ENCODE measurements around the gene SLC25A44.

The SLC25A44 gene

DNA sequence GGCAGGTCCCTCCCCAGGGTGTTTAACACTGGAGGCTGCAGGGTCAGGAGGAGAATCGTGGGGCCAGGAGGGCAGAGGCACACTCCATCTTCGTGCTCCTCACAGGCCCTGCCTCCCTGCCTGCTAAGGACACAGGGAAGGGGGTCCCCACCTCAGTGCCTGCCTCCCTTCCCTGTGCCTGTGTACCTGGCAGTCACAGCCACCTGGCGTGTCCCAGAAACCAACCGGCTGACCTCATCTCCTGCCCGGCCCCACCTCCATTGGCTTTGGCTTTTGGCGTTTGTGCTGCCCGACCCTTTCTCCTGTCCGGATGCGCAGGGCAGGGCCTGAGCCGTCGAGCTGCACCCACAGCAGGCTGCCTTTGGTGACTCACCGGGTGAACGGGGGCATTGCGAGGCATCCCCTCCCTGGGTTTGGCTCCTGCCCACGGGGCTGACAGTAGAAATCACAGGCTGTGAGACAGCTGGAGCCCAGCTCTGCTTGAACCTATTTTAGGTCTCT lies 47.5 kb downstream of the SLC25A44 start:
- ATAC-seq = no peak
- no peak for DNase-seq

DNA sequence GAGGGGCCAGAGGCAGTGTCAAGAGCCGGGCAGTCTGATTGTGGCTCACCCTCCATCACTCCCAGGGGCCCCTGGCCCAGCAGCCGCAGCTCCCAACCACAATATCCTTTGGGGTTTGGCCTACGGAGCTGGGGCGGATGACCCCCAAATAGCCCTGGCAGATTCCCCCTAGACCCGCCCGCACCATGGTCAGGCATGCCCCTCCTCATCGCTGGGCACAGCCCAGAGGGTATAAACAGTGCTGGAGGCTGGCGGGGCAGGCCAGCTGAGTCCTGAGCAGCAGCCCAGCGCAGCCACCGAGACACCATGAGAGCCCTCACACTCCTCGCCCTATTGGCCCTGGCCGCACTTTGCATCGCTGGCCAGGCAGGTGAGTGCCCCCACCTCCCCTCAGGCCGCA lies 48.0 kb downstream of the SLC25A44 start, which contains the start of gene BGLAP:
BGLAP (plus strand) TSS at position 259 of the 400 bp plus-strand sequence; CDS start at position 307, 48 bp downstream.
- DNase-seq (no peak), ATAC-seq (no peak)

DNA sequence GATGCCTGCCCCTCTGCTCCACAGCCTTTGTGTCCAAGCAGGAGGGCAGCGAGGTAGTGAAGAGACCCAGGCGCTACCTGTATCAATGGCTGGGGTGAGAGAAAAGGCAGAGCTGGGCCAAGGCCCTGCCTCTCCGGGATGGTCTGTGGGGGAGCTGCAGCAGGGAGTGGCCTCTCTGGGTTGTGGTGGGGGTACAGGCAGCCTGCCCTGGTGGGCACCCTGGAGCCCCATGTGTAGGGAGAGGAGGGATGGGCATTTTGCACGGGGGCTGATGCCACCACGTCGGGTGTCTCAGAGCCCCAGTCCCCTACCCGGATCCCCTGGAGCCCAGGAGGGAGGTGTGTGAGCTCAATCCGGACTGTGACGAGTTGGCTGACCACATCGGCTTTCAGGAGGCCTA lies 48.8 kb downstream of the SLC25A44 start:
- no peak for DNase-seq
- ATAC-seq = no peak

DNA sequence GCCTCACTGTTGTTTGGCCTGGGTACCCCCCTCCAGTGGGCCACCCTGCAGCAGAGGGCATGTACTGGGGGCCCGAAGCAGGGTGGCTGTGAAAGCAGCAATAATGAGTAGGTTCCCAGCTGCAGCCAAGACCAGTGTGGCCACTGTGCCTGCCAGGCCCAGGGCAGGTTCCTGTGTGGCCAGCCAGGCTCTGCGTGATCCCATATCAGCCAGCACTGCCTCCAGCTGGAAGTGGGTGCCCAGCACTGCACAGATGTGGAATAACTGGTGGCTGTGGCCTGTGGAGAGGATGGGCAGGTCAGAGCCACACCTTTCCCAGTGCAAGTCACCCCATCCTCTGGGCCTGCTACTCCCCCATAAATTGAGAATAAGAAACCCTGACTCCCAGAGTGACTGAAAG lies 50.2 kb downstream of the SLC25A44 start:
- no peak for DNase-seq
- ATAC-seq = no peak

DNA sequence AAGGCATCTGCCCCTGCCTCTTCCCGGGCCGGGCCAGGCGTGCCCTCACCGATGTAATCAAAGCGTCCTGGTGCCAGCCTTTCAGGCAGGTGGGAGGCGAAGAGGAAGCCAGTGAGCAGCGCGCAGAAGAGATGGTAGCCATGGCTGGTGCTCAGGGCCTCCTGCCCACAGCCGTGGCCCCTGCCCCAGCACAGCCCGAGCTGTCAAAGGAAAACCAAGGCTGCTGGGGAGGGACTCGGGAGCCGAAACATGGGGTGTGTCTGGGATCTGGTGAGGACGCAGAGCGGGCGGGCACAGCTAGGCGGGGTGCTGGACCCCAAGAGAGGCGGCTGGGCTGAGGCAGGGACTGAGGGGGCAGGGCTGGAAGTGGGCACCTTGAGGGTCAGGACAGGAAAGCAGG lies 50.8 kb downstream of the SLC25A44 start:
- DNase-seq (no peak), ATAC-seq (no peak)

DNA sequence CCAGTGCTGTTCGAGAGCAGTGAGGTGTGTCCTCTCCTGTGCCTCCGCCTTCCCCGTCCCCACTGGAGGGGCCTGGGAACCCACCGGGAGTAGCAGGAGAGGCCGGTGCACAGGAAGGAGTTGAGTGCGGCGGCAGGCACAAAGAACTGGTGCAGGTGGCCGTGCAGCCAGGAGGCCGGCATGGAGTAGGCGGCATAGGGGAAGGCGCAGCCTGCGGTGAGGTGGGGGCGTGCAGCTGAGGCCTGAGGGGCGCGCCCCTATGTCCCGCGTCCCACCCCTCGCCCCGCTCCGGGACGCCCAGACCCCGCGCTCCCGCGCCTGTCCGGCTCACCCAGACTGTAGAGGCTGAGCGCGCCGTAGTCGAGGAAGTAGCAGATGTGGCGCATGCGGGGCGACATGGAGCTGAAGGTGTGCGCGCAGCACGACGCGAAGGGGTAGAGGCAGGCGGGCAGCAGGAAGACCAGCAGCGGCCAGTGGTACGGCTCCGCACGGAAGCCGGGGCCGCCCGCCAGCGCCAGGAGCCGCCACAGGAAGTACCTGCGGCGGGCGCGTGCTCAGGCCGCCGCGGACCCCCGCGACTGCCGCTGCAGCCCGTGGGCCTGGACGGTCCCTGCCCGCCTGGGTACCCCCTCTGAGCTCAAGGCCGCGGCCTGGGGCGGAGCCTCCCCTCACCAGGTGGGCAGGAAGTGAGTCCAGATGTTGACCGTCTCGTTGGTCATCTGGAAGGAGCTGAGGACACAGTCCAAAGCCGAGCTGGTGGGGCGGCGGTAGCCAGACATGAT lies 51.7 kb downstream of the SLC25A44 start:
- ATAC-seq (peak; percentile 29), DNase-seq (peak; percentile 52)

DNA sequence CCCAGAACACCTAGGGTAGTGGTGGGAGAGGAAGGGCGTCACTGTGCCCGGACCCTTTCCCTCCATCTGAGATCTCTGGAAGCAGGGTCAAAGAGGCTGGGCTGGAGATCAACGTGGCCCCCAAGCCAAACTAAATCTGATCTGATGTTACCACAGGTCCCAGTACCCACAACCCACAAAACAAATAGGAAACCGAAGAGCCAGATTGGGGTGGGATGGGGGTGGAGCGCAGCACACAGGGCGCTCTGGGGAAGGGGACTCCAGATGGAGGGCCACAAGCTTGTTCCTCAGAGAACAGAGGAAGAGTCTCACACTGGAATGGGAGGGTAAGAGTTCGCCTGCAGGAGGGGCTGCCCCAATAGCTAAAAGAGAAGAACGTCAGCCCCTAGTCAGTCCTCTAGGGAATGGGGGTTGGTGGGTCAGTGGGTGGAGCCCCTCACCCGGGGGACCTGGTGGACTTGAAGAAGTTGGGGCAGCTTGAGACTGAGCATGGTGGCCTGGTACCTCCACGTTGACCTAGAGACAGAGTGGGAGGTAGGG lies 52.4 kb downstream of the SLC25A44 start:
- ATAC-seq (no peak), DNase-seq (no peak)

DNA sequence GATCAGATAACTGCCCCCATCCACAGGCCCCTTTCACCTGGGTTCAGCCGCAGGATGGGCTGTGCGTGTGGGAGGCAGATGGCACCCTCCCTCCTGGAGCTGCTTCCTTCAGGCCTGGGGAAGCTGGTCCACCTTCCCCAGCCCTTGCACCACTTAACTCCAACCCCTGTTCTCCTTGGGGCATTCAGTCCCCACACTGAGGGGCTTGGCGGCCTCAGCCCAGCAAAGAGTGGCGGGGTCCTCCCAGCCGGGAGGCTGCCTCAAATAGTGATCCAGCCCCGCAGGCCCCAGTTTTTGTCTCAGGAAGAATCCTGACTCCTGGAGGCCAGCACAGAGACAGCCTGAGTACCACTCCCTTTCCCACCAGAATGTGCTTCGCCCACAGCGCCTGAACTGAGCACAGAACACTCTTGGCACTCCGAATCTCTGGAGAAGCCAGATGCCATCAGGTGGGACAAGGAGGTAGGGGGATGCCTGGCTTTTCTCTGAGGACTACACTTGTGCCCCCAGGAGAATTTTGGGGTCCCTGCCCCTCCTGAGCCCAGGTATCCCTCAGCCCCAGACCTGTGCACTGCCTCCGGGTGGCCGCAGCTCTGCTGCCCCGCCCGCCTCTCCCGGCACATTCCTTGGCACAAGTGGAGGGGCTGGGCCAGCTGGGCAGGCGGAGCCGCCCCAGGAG lies 53.0 kb downstream of the SLC25A44 start:
- no peak for ATAC-seq
- no peak for DNase-seq

DNA sequence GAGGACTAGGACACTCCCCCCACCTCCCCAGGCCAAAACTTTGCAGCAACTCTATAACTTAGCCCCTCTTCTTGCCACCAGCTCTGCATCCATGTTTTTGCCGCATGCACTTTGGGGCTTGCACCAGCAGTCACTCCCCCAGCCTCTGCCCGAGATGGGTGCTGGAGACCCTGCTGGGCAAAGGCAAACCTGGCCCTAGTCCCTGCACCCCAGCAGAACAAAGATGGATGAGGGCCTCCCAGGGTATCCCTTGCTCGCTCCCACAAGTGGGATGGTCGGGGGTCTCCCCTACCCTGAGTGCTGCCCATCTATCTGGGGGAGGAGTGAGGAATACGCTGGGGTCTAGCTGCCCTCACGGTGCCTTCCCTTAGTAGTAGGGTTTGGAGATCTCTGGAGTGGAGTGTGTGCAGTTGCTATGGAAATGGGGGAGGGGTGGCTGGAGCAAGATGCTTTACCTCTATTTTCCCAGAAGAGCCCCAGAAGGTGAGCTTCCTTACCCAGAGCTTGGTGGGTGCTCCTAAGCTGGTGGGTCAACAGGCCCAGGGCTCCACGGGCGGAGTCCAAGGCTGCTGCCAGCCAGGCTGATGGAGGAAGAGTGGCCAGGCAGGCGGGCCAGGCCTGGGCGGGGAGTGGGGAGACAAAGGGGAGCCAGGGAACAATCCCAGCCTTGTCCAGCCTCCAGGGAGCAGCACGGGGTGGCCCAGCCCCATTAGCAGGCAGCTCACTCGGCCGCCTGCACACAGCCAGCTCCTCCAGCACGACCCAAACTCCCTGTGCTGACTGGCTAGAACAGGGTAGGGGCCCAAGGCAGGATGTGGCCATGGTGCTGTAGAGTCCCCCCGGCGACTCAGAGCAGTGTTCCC lies 53.8 kb downstream of the SLC25A44 start, which contains the start of gene PAQR6:
PAQR6 (minus strand) TSS at position 597 of the 863 bp plus-strand sequence. CDS start 1,325 bp downstream, outside the sequence.
- no peak for DNase-seq
- ATAC-seq = no peak

DNA sequence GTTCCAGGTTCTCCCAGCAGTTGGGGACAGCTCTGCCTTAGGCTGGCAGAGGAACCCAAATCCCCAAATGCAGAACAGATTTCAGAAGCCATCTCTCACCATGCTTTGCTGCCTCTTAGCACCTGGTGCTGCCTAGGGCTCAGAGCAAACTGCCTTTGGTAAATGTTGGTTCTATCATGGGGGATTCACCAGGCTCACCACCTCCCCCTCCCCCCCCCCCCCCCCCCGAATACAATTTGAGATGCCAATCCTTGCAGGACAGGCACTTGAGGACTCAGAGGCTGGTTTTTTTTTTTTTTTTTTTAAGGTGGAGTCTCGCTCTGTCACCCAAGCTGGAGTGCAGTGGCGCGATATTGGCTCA lies 54.4 kb downstream of the SLC25A44 start:
- ATAC-seq (no peak), DNase-seq (no peak)

DNA sequence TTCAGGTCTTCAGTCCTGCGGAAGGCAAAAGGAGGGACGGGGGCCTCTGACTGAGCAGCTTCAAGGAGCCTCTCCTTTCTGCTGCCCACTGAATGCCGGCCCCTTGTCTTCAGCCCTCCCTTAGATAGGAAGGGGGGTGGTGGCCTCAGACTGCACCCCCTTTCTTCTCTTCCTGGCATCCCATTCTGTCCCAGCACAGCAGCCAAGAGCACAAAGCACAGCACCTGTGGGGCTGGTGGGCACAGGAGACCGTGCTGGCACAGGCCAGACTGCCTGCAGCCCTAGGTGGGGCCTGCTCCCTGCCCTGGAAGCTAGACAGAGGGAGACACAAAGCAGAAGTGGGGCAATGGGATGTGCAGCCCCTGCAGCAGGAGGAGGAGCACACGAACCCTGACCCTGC lies 55.7 kb downstream of the SLC25A44 start:
- ATAC-seq (no peak), DNase-seq (no peak)

DNA sequence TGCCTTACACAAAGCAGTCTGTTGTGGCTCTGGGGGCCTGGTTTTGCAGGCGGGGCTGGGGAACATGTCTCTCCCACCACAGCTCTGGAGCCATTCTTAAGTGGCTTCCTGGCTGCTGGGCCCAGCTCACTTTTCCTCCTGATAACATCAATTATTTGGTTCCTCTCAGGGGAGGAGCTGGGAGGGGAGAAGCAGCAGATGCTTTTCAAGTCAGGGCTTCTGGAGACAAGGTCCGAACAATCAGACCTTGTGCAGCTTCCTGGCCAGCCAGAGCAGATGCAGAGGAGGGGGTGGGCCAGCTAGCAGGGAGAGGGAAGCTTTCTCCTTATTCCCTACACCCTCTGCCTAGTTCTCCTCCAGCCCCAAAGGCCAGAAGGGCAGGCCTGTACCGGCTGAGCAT lies 57.6 kb downstream of the SLC25A44 start:
- DNase-seq (no peak), ATAC-seq (no peak)

DNA sequence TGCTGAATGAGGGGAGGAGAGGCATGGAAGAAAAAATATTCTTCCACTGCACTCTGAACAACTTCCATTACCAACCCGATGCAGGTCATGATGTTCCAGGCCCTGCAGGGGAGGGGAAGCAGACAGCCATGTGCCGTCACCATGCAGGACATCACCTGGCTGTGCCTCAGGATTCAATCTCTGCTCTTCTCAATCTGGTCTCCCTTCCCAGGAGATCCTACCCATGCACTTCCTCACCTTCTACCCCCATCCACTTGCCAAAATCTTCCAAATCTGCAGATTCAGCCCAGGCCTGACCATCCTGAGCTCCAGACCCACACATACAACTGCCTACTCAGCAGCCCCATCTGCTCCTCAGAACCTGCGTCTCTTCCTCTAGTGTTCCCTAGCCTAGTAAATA lies 59.7 kb downstream of the SLC25A44 start:
- ATAC-seq = no peak

DNA sequence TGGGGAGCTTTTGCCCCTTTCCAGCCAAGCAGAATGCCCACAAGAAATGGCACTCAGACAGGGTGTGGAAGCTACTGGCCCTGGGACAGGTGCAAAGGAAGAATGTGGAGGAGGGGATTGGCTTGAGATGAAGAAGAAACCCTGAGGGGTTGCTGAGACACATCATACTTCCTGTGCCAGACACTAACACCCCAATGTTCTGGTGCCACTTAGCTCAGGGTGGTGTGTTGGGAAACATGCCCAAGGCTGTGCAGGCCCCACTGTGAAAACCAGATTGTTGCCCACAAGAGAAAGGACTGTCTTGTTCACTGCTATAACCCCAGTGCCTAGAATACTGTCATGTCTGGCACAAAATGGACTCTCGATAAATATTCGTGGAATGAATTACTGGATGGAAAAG lies 63.8 kb downstream of the SLC25A44 start:
- no peak for ATAC-seq
- no peak for DNase-seq

More for the DNA sequence above, 59.7 kb downstream of the SLC25A44 start:
- DNase-seq = no peak

DNA sequence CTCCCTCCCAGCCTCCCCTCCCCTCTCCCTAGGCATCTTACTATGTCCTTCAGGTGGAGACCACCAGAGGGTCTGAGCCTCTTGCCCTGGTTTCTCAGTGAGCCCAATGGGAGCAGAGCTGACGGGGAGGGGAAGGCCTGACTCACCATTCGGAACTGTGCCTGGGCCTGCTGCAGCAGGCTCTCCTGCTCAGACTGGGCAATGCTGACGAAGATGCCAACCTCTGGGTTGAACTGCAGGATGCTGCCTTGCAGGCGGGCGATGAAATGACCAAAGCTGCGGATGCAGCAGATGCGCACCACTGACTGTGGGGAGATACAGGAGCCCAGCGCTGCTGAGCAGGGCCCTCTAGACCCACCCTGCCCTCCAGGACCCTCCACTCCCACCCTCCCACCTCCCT lies 65.0 kb downstream of the SLC25A44 start:
- no peak for ATAC-seq
- no peak for DNase-seq

DNA sequence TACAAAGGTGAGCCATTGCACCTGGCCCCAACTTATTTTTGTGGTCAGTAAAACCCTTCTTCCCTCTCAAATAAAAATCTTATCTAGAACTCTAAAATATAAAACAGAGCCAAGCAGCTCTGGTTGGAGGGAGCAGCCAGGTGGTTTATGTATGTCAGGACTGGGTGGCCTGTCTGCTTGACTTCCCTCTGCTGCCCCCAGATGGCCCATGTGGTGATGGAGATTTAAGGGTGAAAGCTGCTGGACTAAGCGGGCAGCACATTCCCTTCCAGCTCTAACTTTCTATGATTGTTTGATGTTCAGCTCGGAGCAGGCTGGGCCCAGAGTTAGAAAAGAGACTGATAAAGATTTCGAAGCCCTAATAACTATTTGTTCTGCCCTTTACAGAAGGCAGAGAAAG lies 65.9 kb downstream of the SLC25A44 start:
- ATAC-seq (no peak), DNase-seq (no peak)

DNA sequence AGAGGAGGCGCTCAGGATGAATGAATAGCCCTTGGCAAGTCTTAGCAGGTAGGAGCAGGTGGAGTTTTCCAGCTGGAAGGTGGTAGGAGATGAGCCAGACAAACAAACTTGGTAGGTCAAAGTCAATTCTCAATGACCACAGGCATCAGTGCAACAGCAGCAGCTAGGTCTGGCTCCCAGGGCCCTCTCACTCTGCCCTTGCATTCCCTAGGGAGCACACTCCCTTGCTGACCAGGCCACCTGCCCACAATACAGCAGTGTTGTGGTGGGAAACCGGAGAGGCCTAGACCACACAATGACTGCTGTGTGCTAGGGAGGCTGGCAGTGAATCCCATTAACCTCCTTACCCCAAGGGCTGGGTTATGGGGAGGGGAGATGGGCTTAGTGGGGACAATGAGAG lies 67.0 kb downstream of the SLC25A44 start:
- DNase-seq = no peak
- no peak for ATAC-seq

Measured in stimulated activated naive CD8-positive, alpha-beta T cell treated with anti-CD3 and anti-CD28 coated beads, Interleukin-15, Interleukin-2, amounts not matched to agents 100 U/mL and 50 U/mL, for 24 hours (primary cell).